ENCODE data around the gene SYCP2.
"Not testable (repeated sequence)": the region's sequence is repeated elsewhere in the genome, so short reads cannot be mapped to it uniquely, and the experiment has no call there.

The SYCP2 gene

GRCh38 chr20:59857966-59858365 lies 75.5 kb downstream of the SYCP2 start:
- TF ChIP-seq EZH2 (IDR thresholded peaks at IDR 0.05; ENCODE audit: borderline replicate concordance, low read length) (no peak), CTCF (IDR thresholded peaks at IDR 0.05; ENCODE audit: low read length) (no peak)
- H4K20me1 ChIP-seq (ENCODE audit: insufficient read depth, low read length), result no peaks in the 10 kb centered on the region
- H3K9me3 ChIP-seq (ENCODE audit: low read length), result no peaks in the 10 kb centered on the region

GRCh38 chr20:59856941-59857340 lies 76.5 kb downstream of the SYCP2 start:
- not testable (repeated sequence) for H4K20me1 ChIP-seq (ENCODE audit: insufficient read depth, low read length); H3K4me2 ChIP-seq (ENCODE audit: low read length); H3K4me1 ChIP-seq (ENCODE audit: insufficient read depth, low read length, severe bottlenecking); H3K9ac ChIP-seq (ENCODE audit: low read length); H3K9me3 ChIP-seq (ENCODE audit: low read length); H3K36me3 ChIP-seq (ENCODE audit: insufficient read depth, low read length); H3F3A ChIP-seq (ENCODE audit: insufficient read depth, low read length); H2AFZ ChIP-seq (ENCODE audit: low read length); H3K9me2 ChIP-seq (ENCODE audit: low read depth, low read length); H3K79me2 ChIP-seq (ENCODE audit: insufficient read depth, low read length); H3K27ac ChIP-seq (ENCODE audit: low read depth, low read length, poor library complexity, severe bottlenecking); H3K4me3 ChIP-seq (ENCODE audit: low read depth, low read length, poor library complexity, severe bottlenecking)
- 0 out of 2 replicates have a peak, but pooled peaks cover 11% of the 10 kb centered on the region for H3K27me3 ChIP-seq (ENCODE audit: insufficient read depth, low read length)

More at GRCh38 chr20:59857966-59858365, 75.5 kb downstream of the SYCP2 start:
- H3K4me2 ChIP-seq (ENCODE audit: low read length), result no peak overlapping the region
- no peaks in the 10 kb centered on the region for H3K79me2 ChIP-seq (ENCODE audit: insufficient read depth, low read length)
- no peaks in the 10 kb centered on the region for H3F3A ChIP-seq (ENCODE audit: insufficient read depth, low read length)
- no peak overlapping the region for H3K9ac ChIP-seq (ENCODE audit: low read length)
- no peak overlapping the region for H2AFZ ChIP-seq (ENCODE audit: low read length)
- H3K4me1 ChIP-seq (ENCODE audit: insufficient read depth, low read length, severe bottlenecking), result no peaks in the 10 kb centered on the region
- 0 out of 2 replicates have a peak, but pooled peaks cover 11% of the 10 kb centered on the region for H3K27me3 ChIP-seq (ENCODE audit: insufficient read depth, low read length)
- no peak overlapping the region for H3K27ac ChIP-seq (ENCODE audit: low read depth, low read length, poor library complexity, severe bottlenecking)
- no peak overlapping the region for H3K4me3 ChIP-seq (ENCODE audit: low read depth, low read length, poor library complexity, severe bottlenecking)
- no peaks in the 10 kb centered on the region for H3K9me2 ChIP-seq (ENCODE audit: low read depth, low read length)
- H3K36me3 ChIP-seq (ENCODE audit: insufficient read depth, low read length), result no peaks in the 10 kb centered on the region

- not testable (repeated sequence) for H3K27ac ChIP-seq (ENCODE audit: low read depth, low read length, poor library complexity, severe bottlenecking); H2AFZ ChIP-seq (ENCODE audit: low read length); H3K9me3 ChIP-seq (ENCODE audit: low read length); H3K79me2 ChIP-seq (ENCODE audit: insufficient read depth, low read length); H3K9me2 ChIP-seq (ENCODE audit: low read depth, low read length); H3K4me2 ChIP-seq (ENCODE audit: low read length); H3K9ac ChIP-seq (ENCODE audit: low read length); H3K36me3 ChIP-seq (ENCODE audit: insufficient read depth, low read length); H4K20me1 ChIP-seq (ENCODE audit: insufficient read depth, low read length); H3K4me3 ChIP-seq (ENCODE audit: low read depth, low read length, poor library complexity, severe bottlenecking); H3K4me1 ChIP-seq (ENCODE audit: insufficient read depth, low read length, severe bottlenecking); H3F3A ChIP-seq (ENCODE audit: insufficient read depth, low read length)
- H3K27me3 ChIP-seq (ENCODE audit: insufficient read depth, low read length), result 0 out of 2 replicates have a peak, but pooled peaks cover 11% of the 10 kb centered on the region
These were observed 76.9 kb downstream of the SYCP2 start for GRCh38 chr20:59856526-59856925.

- Histone ChIP-seq H3F3A (ENCODE audit: insufficient read depth, low read length) (no peaks in the 10 kb centered on the region), H3K36me3 (ENCODE audit: insufficient read depth, low read length) (no peaks in the 10 kb centered on the region), H4K20me1 (ENCODE audit: insufficient read depth, low read length) (no peaks in the 10 kb centered on the region), H3K9me2 (ENCODE audit: low read depth, low read length) (no peaks in the 10 kb centered on the region), H2AFZ (ENCODE audit: low read length) (no peak overlapping the region), H3K4me2 (ENCODE audit: low read length) (no peak overlapping the region), H3K79me2 (ENCODE audit: insufficient read depth, low read length) (no peaks in the 10 kb centered on the region), H3K9ac (ENCODE audit: low read length) (no peak overlapping the region), H3K9me3 (ENCODE audit: low read length) (no peaks in the 10 kb centered on the region), H3K4me1 (ENCODE audit: insufficient read depth, low read length, severe bottlenecking) (no peaks in the 10 kb centered on the region), H3K4me3 (ENCODE audit: low read depth, low read length, poor library complexity, severe bottlenecking) (no peak overlapping the region), H3K27me3 (ENCODE audit: insufficient read depth, low read length) (no peaks in the 10 kb centered on the region), H3K27ac (ENCODE audit: low read depth, low read length, poor library complexity, severe bottlenecking) (no peak overlapping the region)
- peak; percentile 55 for TF ChIP-seq CTCF (IDR thresholded peaks at IDR 0.05; ENCODE audit: low read length)
- TF ChIP-seq EZH2 (IDR thresholded peaks at IDR 0.05; ENCODE audit: borderline replicate concordance, low read length), result no peak
These were observed 83.3 kb downstream of the SYCP2 start for GRCh38 chr20:59850018-59850641.
